HCT116 (cell line): ENCODE data around the gene ORC5. TPM values are rescaled to one million over a fixed set of nuclear protein-coding genes. Genes with fewer than 3 reads are reported as not detected.

Source experiments
- ATAC-seq: fragments of 200-7000 bp; cut with Tn5 transposase; 2 replicates; pipeline ENCODE4 v1.9.1; 2020; ENCODE audit warnings: mild to moderate bottlenecking, moderate library complexity
- BruUV-seq: library from RNA; stranded (reverse); fragments of 400-500 nt; replicated peaks from 2 replicates; lab custom pipeline; 2021; lab: Mats Ljungman, UMichigan
- CTCF ChIA-PET: fragments of 300-600 bp; sonication (Branson Sonifier 250); formaldehyde crosslinking; loops from one replicate; lab custom pipeline; 2021; ENCODE audit warnings: antibody characterized with exemption; lab: Charles Lee
- POLR2A ChIA-PET: fragments of 300-600, 350-600 bp; sonication (Branson Sonifier 250); formaldehyde crosslinking; loops from one replicate; lab custom pipeline; 2021; ENCODE audit warnings: antibody characterized with exemption; lab: Charles Lee
- RAD21 ChIA-PET, 2 experiments: fragments of 300-600 bp; sonication (Branson Sonifier 250); formaldehyde crosslinking; loops; one replicate each; lab custom pipeline; 2023; ENCODE audit warnings: low total read pairs in 2 of 2; ENCODE audit not compliant: uncharacterized antibody in 2 of 2, unreplicated experiment in 2 of 2, low non-redundant PET in 1 of 2; lab: Charles Lee
- DNase-seq: peaks from one replicate; pipeline ENCODE4 v3.0.0-alpha.2; 2010; ENCODE audit warnings: low read depth, low spot score
- H2AFZ ChIP-seq: fragments of 200-600 bp; shearing (Covaris generic), sonication (generic); 2 replicates; pipeline ENCODE4 v1.6.1; 2017; ENCODE audit warnings: low read depth, mixed run types, mixed read lengths, antibody characterized with exemption, low read length; ENCODE audit not compliant: poor library complexity, severe bottlenecking
- H3K27ac ChIP-seq: 2 replicates; pipeline ENCODE4 v1.5.1; 2012; ENCODE audit warnings: low read depth, low read length
- H3K27me3 ChIP-seq: fragments of 200-600 bp; sonication (generic); 2 replicates; pipeline ENCODE4 v1.6.1; 2016; ENCODE audit warnings: mixed run types, low read length, mixed read lengths; ENCODE audit not compliant: insufficient read depth
- H3K36me3 ChIP-seq, 2 experiments: fragments of 200-500 bp in 1 of 2; fragments of 200-600 bp in 1 of 2; sonication (Bioruptor generic) in 1 of 2; sonication (generic) in 1 of 2; 2 replicates each; pipeline versions ENCODE4 v1.5.1 to v1.6.1; 2014 to 2016; ENCODE audit warnings: low read length in 2 of 2, inconsistent platforms in 1 of 2, mixed read lengths in 1 of 2, mixed run types in 1 of 2; ENCODE audit not compliant: insufficient read depth in 2 of 2, control insufficient read depth in 1 of 2
- H3K4me1 ChIP-seq, 2 experiments: fragments of 200-600 bp in 1 of 2; sonication (generic) in 1 of 2; 2 replicates each; pipeline versions ENCODE4 v1.5.1 to v1.6.1; 2012 to 2017; ENCODE audit warnings: low read length in 2 of 2, inconsistent platforms in 1 of 2, mild to moderate bottlenecking in 1 of 2, mixed read lengths in 1 of 2, mixed run types in 1 of 2, moderate library complexity in 1 of 2; ENCODE audit not compliant: insufficient read depth in 2 of 2, control insufficient read depth in 1 of 2
- H3K4me2 ChIP-seq: fragments of 200-600 bp; sonication (generic); 2 replicates; pipeline ENCODE4 v1.6.1; 2017; ENCODE audit warnings: mixed run types, low read length, mixed read lengths
- H3K4me3 ChIP-seq, 2 experiments: fragments of 200-600 bp in 1 of 2; sonication (generic) in 1 of 2; replicated peaks in 1 of 2; 2 replicates each; pipeline ENCODE4 v1.5.1; 2011 to 2016; ENCODE audit warnings: low read length in 2 of 2, control low read depth in 1 of 2, low read depth in 1 of 2, mild to moderate bottlenecking in 1 of 2, mixed read lengths in 1 of 2, mixed run types in 1 of 2
- H3K79me2 ChIP-seq: fragments of 200-600 bp; sonication (generic); 2 replicates; pipeline ENCODE4 v1.6.1; 2017; ENCODE audit warnings: mild to moderate bottlenecking, mixed run types, low read length, moderate library complexity, mixed read lengths; ENCODE audit not compliant: insufficient read depth
- H3K9ac ChIP-seq: fragments of 200-600 bp; sonication (generic); 2 replicates; pipeline ENCODE4 v1.6.1; 2016; ENCODE audit warnings: low read length, mixed read lengths
- H3K9me2 ChIP-seq: fragments of 200-600 bp; sonication (generic), shearing (Covaris generic); 2 replicates; pipeline ENCODE4 v1.6.1; 2017; ENCODE audit warnings: mixed run types, mild to moderate bottlenecking, moderate library complexity; ENCODE audit not compliant: insufficient read depth
- H3K9me3 ChIP-seq, 2 experiments: fragments of 200-500 bp in 1 of 2; fragments of 200-600 bp in 1 of 2; sonication (Bioruptor generic) in 1 of 2; sonication (generic) in 1 of 2; 2 replicates each; pipeline ENCODE4 v1.6.1; 2014 to 2017; ENCODE audit warnings: low read length in 2 of 2, mixed read lengths in 2 of 2, inconsistent platforms in 1 of 2, low read depth in 1 of 2, mild to moderate bottlenecking in 1 of 2, mixed run types in 1 of 2, moderate library complexity in 1 of 2; ENCODE audit not compliant: control insufficient read depth in 1 of 2, insufficient read depth in 1 of 2
- H4K20me1 ChIP-seq: fragments of 200-600 bp; sonication (generic), shearing (Covaris generic); 2 replicates; pipeline ENCODE4 v1.6.1; 2017; ENCODE audit warnings: mixed run types, mild to moderate bottlenecking, moderate library complexity; ENCODE audit not compliant: insufficient read depth
- CBX3 ChIP-seq: IDR thresholded peaks from 2 replicates; pipeline ENCODE4 v1.6.1; 2012; ENCODE audit warnings: low read depth
- CEBPB ChIP-seq: IDR thresholded peaks from 2 replicates; pipeline ENCODE4 v1.6.1; 2012; ENCODE audit warnings: low read depth
- CTCF ChIP-seq, 3 experiments: fragments of 200-600 bp in 1 of 3; sonication (generic) in 1 of 3; IDR thresholded peaks in 2 of 3; conservative IDR thresholded peaks in 1 of 3; 2 replicates each; pipeline ENCODE4 v1.5.1; 2012 to 2017; ENCODE audit warnings: low read depth in 2 of 3, low read length in 2 of 3, antibody characterized with exemption in 1 of 3, borderline replicate concordance in 1 of 3, control low read depth in 1 of 3, mild to moderate bottlenecking in 1 of 3, mixed read lengths in 1 of 3, mixed run types in 1 of 3, moderate library complexity in 1 of 3; ENCODE audit not compliant: insufficient read depth in 1 of 3
- ELF1 ChIP-seq: IDR thresholded peaks from 2 replicates; pipeline ENCODE4 v1.6.1; 2012; ENCODE audit warnings: low read depth, borderline replicate concordance
- EZH2 ChIP-seq: fragments of 200-600 bp; sonication (generic); IDR thresholded peaks from 2 replicates; pipeline ENCODE4 v1.6.1; 2017; ENCODE audit warnings: antibody characterized with exemption, mixed run types
- POLR2AphosphoS5 ChIP-seq: IDR thresholded peaks from 2 replicates; pipeline ENCODE4 v1.6.1; 2011; ENCODE audit warnings: mild to moderate bottlenecking, low read depth, low read length, moderate library complexity
- RAD21 ChIP-seq: IDR thresholded peaks from 2 replicates; pipeline ENCODE4 v1.6.1; 2012; ENCODE audit warnings: low read depth, mild to moderate bottlenecking
- SP1 ChIP-seq: IDR thresholded peaks from 2 replicates; pipeline ENCODE4 v1.6.1; 2012; ENCODE audit warnings: low read depth
- SRF ChIP-seq: IDR thresholded peaks from 2 replicates; pipeline ENCODE4 v1.6.1; 2012; ENCODE audit warnings: low read depth
- TCF7L2 ChIP-seq: IDR thresholded peaks from 2 replicates; pipeline ENCODE4 v1.7.0; 2011; ENCODE audit warnings: borderline replicate concordance, inconsistent platforms; ENCODE audit not compliant: insufficient read depth, insufficient read length; ENCODE audit errors: extremely low read depth
- intact Hi-C: fragments of 100-400 bp; cut with micrococcal nuclease; formaldehyde crosslinking; loops from 2 replicates; pipeline ENCODE4 v1.10.0; 2022
- total RNA-seq: library from RNA; stranded (reverse); gene quantifications from one replicate; pipeline ENCODE4 v1.2.1, GENCODE V29; 2021; ENCODE audit not compliant: unreplicated experiment
- TF ChIP-seq, protein P1 (sequence below): IDR thresholded peaks from 2 replicates; pipeline ENCODE4 v1.6.1; 2012; ENCODE audit warnings: low read depth

The ORC5 gene
- total RNA-seq, 1 experiment from 2014 or later: 30.2 TPM

- ATAC-seq (peak; percentile 87), DNase-seq (peak; percentile 16)
- RAD21 ChIA-PET: no interaction called here
- no peak overlapping the region for H2AFZ ChIP-seq
- H3K27ac ChIP-seq: no peak overlapping the region
- CTCF ChIA-PET: interaction anchor here (0.8 to 1.6 kb wide), 3 partner anchors 21 to 596 kb away, joined by 3 to 7 read pairs (median 4); no protein-coding TSS in a partner anchor
- no peaks in the 10 kb centered on the region for H3K79me2 ChIP-seq
- no peaks in the 10 kb centered on the region for H4K20me1 ChIP-seq
- H3K4me2 ChIP-seq: no peak overlapping the region
- H3K36me3 ChIP-seq: no peaks in the 10 kb centered on the region
- POLR2A ChIA-PET: no interaction called here
- H3K9me3 ChIP-seq: no peaks in the 10 kb centered on the region
- H3K9ac ChIP-seq: no peak overlapping the region
- H3K9me2 ChIP-seq: no peaks in the 10 kb centered on the region
- H3K4me3 ChIP-seq: no peak overlapping the region
- TF ChIP-seq TCF7L2 (no peak), SRF (no peak), RAD21 (peak; percentile 34), EZH2 (no peak), CEBPB (no peak), POLR2AphosphoS5 (no peak), ELF1 (no peak), CBX3 (no peak), CTCF (IDR thresholded peaks at IDR 0.05 in 2 of 3, conservative IDR thresholded peaks at IDR 0.05 in 1 of 3; ENCODE audit: borderline replicate concordance in 1 of 3, insufficient read depth in 1 of 3, low read depth in 2 of 3, low read length in 2 of 3) (peak; percentile 17 to 51 (median 28); a peak in 5 of 6 replicates), SP1 (no peak)
- TF ChIP-seq, protein P1, sequence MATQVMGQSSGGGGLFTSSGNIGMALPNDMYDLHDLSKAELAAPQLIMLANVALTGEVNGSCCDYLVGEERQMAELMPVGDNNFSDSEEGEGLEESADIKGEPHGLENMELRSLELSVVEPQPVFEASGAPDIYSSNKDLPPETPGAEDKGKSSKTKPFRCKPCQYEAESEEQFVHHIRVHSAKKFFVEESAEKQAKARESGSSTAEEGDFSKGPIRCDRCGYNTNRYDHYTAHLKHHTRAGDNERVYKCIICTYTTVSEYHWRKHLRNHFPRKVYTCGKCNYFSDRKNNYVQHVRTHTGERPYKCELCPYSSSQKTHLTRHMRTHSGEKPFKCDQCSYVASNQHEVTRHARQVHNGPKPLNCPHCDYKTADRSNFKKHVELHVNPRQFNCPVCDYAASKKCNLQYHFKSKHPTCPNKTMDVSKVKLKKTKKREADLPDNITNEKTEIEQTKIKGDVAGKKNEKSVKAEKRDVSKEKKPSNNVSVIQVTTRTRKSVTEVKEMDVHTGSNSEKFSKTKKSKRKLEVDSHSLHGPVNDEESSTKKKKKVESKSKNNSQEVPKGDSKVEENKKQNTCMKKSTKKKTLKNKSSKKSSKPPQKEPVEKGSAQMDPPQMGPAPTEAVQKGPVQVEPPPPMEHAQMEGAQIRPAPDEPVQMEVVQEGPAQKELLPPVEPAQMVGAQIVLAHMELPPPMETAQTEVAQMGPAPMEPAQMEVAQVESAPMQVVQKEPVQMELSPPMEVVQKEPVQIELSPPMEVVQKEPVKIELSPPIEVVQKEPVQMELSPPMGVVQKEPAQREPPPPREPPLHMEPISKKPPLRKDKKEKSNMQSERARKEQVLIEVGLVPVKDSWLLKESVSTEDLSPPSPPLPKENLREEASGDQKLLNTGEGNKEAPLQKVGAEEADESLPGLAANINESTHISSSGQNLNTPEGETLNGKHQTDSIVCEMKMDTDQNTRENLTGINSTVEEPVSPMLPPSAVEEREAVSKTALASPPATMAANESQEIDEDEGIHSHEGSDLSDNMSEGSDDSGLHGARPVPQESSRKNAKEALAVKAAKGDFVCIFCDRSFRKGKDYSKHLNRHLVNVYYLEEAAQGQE: no peak
- H3K4me1 ChIP-seq: no peaks in the 10 kb centered on the region
- BruUV-seq: no TSS peak
- intact Hi-C loops: loop anchor here (5.0 kb wide), 1 partner anchor 730 kb away; no protein-coding TSS in a partner anchor
- peaks cover 11% of the 10 kb centered on the region for H3K27me3 ChIP-seq
Measured at GRCh38 chr7:104252409-104253134, 44.8 kb upstream of the ORC5 start.
